Head of caudate nucleus (tissue), 42 donors: ENCODE measurements around the gene BCAS3.

ENCODE experiments used
- DNase-seq, 42 donors: peaks; one replicate each; pipeline versions ENCODE4 v3.0.0 to v3.0.0-alpha.2; 2020 to 2021; ENCODE audit warnings: mixed read lengths in 7 of 42
- intact Hi-C: fragments of 100-400 bp; cut with DNase I; formaldehyde crosslinking; loops from one replicate; pipeline ENCODE4 v1.15.0; 2022

BCAS3 gene

GRCh38 chr17:61322325-61323002, 644.8 kb downstream of the BCAS3 start:
- intact Hi-C loops: no loop called here

GRCh38 chr17:61323003-61323908, 645.6 kb downstream of the BCAS3 start:
- intact Hi-C loops: no loop called here
- no peak for DNase-seq

More at GRCh38 chr17:61322325-61323002, 644.8 kb downstream of the BCAS3 start:
- DNase-seq: peak in 3 of 42 donors; percentile 23 to 42 (median 31)

- intact Hi-C loops: no loop called here
- no peak for DNase-seq
These were observed 646.5 kb downstream of the BCAS3 start for GRCh38 chr17:61323909-61324868.

GRCh38 chr17:61324950-61325349, 647.3 kb downstream of the BCAS3 start:
- no peak for DNase-seq
- intact Hi-C loops: no loop called here

DNA sequence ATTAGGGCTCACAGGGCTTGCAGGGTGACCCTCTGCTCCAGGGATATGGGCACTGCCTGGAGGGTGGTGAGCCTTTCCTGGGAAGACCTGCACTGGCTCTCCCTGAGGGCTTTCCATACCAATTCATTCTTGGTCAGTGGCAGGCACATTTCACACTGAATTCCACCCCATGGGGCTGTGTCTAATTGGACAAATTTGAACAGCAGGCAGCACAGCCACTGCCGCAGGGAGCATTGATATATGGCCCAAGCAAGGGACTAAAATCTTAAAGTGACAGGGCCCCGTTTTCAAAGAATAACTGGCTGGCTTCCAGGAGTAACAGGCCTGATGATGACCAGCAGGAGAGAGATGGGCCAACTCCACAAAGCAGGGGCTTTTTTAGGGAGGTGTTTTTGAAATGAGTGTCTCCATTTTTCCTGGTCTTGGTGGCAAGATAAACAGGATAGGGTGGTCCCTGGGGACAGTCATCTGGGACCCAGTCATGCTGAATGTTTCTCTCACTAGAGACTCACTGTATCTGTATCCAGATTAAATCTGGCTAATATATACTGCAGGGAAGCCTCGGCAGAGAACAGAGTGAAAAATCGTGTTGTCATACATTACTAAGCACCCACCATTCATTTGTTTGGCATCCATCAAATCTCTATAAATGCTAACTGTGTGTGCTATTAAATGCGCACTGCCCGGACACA, 647.9 kb downstream of the BCAS3 start:
- intact Hi-C loops: no loop called here
- DNase-seq: no peak

DNA sequence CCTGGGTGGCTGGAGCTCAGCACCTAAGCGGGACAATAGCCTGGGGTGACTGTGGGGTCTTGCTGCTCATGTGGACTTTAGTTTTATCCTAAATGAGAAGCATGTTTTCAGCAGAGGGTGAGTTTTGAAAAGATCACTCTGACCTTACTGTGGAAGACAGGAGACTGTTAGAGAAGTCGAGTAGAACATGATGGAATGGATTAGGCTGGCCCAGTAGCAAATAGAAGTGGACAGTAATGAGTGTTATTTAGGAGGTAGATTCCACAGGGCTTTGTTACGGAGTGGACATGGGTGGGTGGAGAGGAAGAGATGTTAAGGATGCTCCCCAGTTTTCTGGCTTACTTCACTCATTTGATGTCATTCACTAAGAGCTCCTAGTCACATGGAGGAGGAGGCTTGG, 648.7 kb downstream of the BCAS3 start:
- no peak for DNase-seq
- intact Hi-C loops: no loop called here

- intact Hi-C loops: no loop called here
- DNase-seq: no peak
These were observed 650.7 kb downstream of the BCAS3 start for GRCh38 chr17:61328351-61328750.

- intact Hi-C loops: no loop called here
- DNase-seq: no peak
These were observed 652.8 kb downstream of the BCAS3 start for GRCh38 chr17:61330174-61331150.

DNA sequence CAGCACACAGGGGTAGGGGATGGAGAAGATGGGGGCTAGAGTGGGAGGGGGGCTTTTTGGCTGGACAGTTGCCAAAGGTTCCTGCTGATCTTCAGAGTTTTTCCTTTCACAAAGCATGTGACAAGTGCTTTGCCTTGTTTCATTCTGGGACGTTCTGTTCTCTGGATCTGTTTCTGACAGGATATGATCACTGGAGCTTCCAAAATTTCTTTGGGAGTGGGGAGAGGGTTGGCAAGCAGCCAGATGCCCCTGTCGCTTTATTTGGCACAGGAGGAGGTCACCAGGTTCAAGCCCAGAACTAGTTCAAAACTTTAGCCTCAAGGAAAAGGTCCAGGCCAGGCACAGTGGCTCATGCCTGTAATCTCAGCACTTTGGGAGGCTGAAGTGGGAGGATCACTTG, 653.5 kb downstream of the BCAS3 start:
- intact Hi-C loops: no loop called here
- DNase-seq: peak in 1 of 42 donors; percentile 34

DNA sequence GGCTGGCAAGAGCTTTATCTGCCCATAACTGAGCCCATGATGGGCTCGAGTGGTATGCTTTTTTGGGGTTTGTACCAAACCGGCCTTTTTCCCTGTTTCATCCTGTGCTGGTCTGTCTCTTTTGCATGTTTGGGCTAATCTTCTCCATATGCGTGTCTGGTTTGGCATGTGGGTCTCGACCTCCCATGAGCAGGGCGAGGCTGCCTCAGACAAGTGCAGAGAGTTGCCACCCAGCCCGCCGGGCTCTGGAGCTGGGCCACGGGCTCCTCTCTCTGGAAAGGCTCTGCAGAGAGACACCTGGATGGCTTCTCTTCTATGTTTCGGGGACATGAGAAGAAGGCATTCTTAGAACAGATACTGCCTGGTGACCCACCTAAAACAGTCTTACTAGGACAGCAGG, 654.2 kb downstream of the BCAS3 start:
- intact Hi-C loops: no loop called here
- DNase-seq: no peak

- intact Hi-C loops: no loop called here
- no peak for DNase-seq
These were observed 655.5 kb downstream of the BCAS3 start for GRCh38 chr17:61333136-61333535.

DNA sequence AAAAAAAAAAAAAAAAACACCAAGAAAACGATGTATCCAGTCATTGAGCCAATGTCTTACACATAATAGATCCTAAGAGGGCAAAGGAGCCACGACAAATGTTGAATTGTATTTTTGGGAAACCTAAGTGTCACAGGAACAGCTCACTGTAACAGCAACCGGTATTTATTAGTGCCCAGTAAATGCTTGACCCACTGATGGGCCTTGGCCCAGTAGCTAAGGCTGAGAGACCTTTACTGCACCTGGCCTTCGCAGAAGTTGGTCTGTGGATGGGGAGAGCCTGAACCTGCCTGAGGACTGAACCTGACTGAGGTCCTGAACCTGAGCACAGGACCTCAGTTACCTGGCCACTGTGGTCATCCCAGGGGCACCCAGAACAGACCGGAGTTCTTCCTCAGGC, 657.0 kb downstream of the BCAS3 start:
- intact Hi-C loops: no loop called here
- no peak for DNase-seq

- no peak for DNase-seq
- intact Hi-C loops: no loop called here
These were observed 657.6 kb downstream of the BCAS3 start for GRCh38 chr17:61335105-61335844.

- no peak for DNase-seq
- intact Hi-C loops: no loop called here
These were observed 658.4 kb downstream of the BCAS3 start for GRCh38 chr17:61335845-61336655.

- intact Hi-C loops: no loop called here
- peak in 8 of 42 donors; percentile 15 to 47 (median 30) for DNase-seq
These were observed 659.6 kb downstream of the BCAS3 start for GRCh38 chr17:61337290-61337689.
